HUES6 (cell line): ENCODE results near the gene SH2D7.

Experiments used
- H3K27ac ChIP-seq: 2 replicates; pipeline ENCODE4 v1.7.0; 2013; ENCODE audit warnings: low read depth, mild to moderate bottlenecking, low read length, inconsistent platforms
- H3K27me3 ChIP-seq: 2 replicates; pipeline ENCODE4 v1.6.1; 2013; ENCODE audit warnings: low read length; ENCODE audit not compliant: control insufficient read depth, insufficient read depth
- H3K36me3 ChIP-seq: 2 replicates; pipeline ENCODE4 v1.6.1; 2013; ENCODE audit warnings: low read length; ENCODE audit not compliant: control insufficient read depth, insufficient read depth
- H3K4me1 ChIP-seq: 2 replicates; pipeline ENCODE4 v1.6.1; 2013; ENCODE audit warnings: low read length; ENCODE audit not compliant: control insufficient read depth, insufficient read depth
- H3K4me3 ChIP-seq: 2 replicates; pipeline ENCODE4 v1.5.1; 2013; ENCODE audit warnings: low read depth, low read length
- H3K9ac ChIP-seq: one replicate; pipeline ENCODE4 v1.6.1; 2013; ENCODE audit warnings: mild to moderate bottlenecking, low read length
- H3K9me3 ChIP-seq: 2 replicates; pipeline ENCODE4 v1.6.1; 2013; ENCODE audit warnings: low read depth, low read length; ENCODE audit not compliant: control insufficient read depth, insufficient read depth

SH2D7 gene

GRCh38 chr15:78082106-78082742 lies 10.1 kb upstream of the SH2D7 start:
- H3K27me3 ChIP-seq = no peaks in the 10 kb centered on the region
- no peaks in the 10 kb centered on the region for H3K9me3 ChIP-seq
- H3K4me3 ChIP-seq = no peak overlapping the region
- H3K4me1 ChIP-seq = no peaks in the 10 kb centered on the region
- no peak overlapping the region for H3K27ac ChIP-seq
- H3K9ac ChIP-seq = no peak overlapping the region
- no peaks in the 10 kb centered on the region for H3K36me3 ChIP-seq

- H3K4me1 ChIP-seq = no peaks in the 10 kb centered on the region
- H3K36me3 ChIP-seq = no peaks in the 10 kb centered on the region
- H3K27ac ChIP-seq = no peak overlapping the region
- H3K9me3 ChIP-seq = no peaks in the 10 kb centered on the region
- no peaks in the 10 kb centered on the region for H3K27me3 ChIP-seq
- no peak overlapping the region for H3K4me3 ChIP-seq
- no peak overlapping the region for H3K9ac ChIP-seq
Observed at GRCh38 chr15:78082743-78083110, 9.6 kb upstream of the SH2D7 start.

DNA sequence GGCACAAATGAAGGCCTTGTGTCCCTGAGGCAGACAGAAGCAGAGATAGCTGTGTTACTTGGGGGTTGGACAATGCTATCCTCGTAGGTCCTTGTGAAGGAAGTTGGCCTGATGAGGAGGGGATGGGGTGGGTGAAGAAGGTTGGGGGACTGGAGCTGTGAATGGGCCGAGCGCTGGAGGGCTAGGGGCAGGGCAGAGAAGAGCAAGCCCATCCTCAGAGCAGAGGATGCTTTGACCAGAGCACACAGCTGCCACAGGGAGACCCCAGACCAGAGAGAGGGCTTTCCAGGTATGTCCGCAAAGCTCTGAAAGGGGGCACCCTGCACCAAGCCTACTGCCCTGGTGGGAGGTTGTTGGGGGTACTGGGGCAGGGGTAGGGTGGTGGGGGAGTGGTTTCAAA lies 9.2 kb upstream of the SH2D7 start:
- no peaks in the 10 kb centered on the region for H3K9me3 ChIP-seq
- H3K27ac ChIP-seq = no peak overlapping the region
- H3K4me1 ChIP-seq = no peaks in the 10 kb centered on the region
- H3K27me3 ChIP-seq = no peaks in the 10 kb centered on the region
- no peak overlapping the region for H3K4me3 ChIP-seq
- no peaks in the 10 kb centered on the region for H3K36me3 ChIP-seq
- no peak overlapping the region for H3K9ac ChIP-seq

GRCh38 chr15:78083687-78084448 lies 8.5 kb upstream of the SH2D7 start:
- H3K9me3 ChIP-seq = no peaks in the 10 kb centered on the region
- H3K27me3 ChIP-seq = no peaks in the 10 kb centered on the region
- no peak overlapping the region for H3K4me3 ChIP-seq
- no peak overlapping the region for H3K9ac ChIP-seq
- no peak overlapping the region for H3K27ac ChIP-seq
- no peaks in the 10 kb centered on the region for H3K36me3 ChIP-seq
- peaks cover 4% of the 10 kb centered on the region; the same call in 1 of the 2 replicates for H3K4me1 ChIP-seq

DNA sequence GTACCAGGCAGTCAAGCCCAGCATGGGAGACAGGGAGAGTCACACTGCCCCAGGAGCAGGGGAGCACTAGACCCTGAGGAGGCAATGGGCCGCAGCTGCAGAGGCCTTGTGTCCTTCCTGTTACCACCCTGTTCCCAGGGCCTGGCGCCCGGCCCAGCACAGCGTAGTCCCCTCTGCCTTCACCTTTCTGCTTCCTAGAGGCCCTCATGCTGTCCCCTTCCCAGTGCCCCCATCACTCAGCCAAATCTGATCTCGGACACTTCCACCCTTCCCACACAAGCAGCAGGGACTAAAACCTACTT lies 8.0 kb upstream of the SH2D7 start:
- Histone ChIP-seq H3K9me3 (no peaks in the 10 kb centered on the region), H3K27me3 (no peaks in the 10 kb centered on the region), H3K27ac (no peak overlapping the region), H3K4me3 (no peak overlapping the region), H3K36me3 (no peaks in the 10 kb centered on the region), H3K9ac (no peak overlapping the region), H3K4me1 (peaks cover 4% of the 10 kb centered on the region; the same call in 1 of the 2 replicates)

- Histone ChIP-seq H3K9ac (no peak overlapping the region), H3K9me3 (no peaks in the 10 kb centered on the region), H3K4me3 (no peak overlapping the region), H3K27ac (no peak overlapping the region), H3K4me1 (peaks cover 4% of the 10 kb centered on the region; the same call in 1 of the 2 replicates), H3K36me3 (no peaks in the 10 kb centered on the region), H3K27me3 (no peaks in the 10 kb centered on the region)
Observed at GRCh38 chr15:78085928-78086327, 6.4 kb upstream of the SH2D7 start.

GRCh38 chr15:78087951-78088772 lies 4.2 kb upstream of the SH2D7 start:
- Histone ChIP-seq H3K9ac (no peak overlapping the region), H3K36me3 (no peaks in the 10 kb centered on the region), H3K9me3 (no peaks in the 10 kb centered on the region), H3K27ac (no peak overlapping the region), H3K27me3 (peaks cover 7% of the 10 kb centered on the region), H3K4me1 (peaks cover 4% of the 10 kb centered on the region; the same call in 1 of the 2 replicates), H3K4me3 (no peak overlapping the region)

DNA sequence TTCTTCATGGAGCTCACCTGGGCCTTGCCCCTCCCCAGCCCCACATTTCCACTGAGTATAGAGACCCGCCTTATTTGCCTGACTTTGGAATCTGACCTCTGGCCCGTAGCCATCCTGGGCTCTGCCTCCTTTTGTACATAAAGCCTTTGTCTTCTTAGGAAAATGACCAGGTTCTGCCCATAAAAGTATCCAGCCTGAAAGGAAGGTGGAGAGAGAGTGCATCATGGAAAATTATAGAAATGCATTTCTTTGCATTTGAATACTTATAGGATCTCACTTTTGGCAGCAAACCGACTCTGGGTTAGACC lies 3.6 kb upstream of the SH2D7 start:
- Histone ChIP-seq H3K27ac (no peak overlapping the region), H3K4me3 (no peak overlapping the region), H3K9ac (no peak overlapping the region), H3K36me3 (no peaks in the 10 kb centered on the region), H3K9me3 (no peaks in the 10 kb centered on the region), H3K27me3 (peaks cover 7% of the 10 kb centered on the region), H3K4me1 (peaks cover 4% of the 10 kb centered on the region; the same call in 1 of the 2 replicates)

DNA sequence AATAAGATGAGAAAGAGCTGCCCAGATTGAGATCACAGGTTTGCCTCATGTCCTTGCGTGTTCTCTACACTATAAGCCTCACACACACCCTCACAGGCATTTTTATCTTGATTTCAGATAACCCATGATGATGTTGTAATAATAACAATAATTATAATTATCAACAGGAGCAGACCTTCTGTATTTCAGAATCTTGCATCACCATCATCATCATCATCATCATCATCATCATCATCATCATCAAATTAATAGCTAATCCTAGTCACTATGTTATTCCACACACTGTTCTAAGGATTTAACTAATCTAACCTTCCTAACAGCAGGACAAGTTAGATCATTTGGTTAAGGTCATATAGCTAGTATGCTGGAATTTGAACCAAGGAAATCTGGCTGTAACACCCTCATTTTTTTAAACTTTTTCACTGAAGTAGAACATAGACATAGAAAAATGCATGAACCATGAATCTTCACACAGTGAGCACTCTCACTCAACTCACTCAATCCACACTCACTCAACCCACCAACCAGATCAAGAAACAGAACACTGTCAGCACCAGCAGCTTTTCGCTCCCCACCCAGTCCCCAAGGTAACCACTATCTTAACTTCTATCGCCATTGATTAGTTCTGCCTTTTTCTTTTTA lies 1.8 kb upstream of the SH2D7 start:
- Histone ChIP-seq H3K36me3 (no peaks in the 10 kb centered on the region), H3K4me1 (peaks cover 4% of the 10 kb centered on the region; the same call in 1 of the 2 replicates), H3K27me3 (peaks cover 13% of the 10 kb centered on the region), H3K9ac (no peak overlapping the region), H3K9me3 (no peaks in the 10 kb centered on the region), H3K4me3 (no peak overlapping the region), H3K27ac (no peak overlapping the region)

DNA sequence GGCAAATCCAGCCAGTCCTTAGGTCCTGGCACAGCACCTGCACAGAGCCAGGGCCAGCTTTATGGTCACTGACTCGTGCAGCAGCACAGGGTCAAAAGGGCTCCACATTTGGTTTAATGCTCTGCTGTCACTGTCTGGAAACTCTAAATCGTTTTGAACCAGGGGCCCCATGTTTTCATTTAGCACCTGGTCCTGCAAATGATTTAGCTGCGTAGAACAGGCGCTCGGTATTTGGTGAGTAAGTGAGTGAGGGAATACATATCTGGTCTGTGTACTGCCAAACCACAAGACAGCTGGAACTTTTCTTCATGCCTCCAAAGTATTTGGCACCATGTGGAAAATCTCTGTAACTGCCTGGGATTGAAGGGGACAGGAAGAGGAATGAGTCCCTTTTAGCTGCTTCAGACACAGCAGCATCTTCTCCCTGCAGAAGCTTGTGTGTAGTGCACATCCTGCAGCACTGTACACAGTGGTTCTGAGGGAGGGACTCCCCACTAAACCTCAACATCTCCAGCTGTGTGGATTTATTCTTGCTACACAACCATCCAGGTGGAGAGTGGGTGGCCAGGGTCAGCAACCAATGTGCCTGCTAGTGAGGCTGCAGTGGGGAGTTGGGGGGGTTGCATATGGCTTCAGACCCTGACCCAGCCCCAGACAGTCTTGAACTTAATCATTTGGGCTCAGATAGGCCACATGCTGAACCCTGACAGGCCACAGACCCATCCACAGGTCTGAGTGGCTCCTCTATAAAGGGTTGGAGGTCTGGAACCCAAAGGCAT lies 1.1 kb downstream of the SH2D7 start:
- H3K27ac ChIP-seq = no peak overlapping the region
- no peak overlapping the region for H3K9ac ChIP-seq
- no peaks in the 10 kb centered on the region for H3K36me3 ChIP-seq
- H3K4me3 ChIP-seq = no peak overlapping the region
- H3K9me3 ChIP-seq = no peaks in the 10 kb centered on the region
- peaks cover 4% of the 10 kb centered on the region; the same call in 1 of the 2 replicates for H3K4me1 ChIP-seq
- H3K27me3 ChIP-seq = peaks cover 13% of the 10 kb centered on the region
